ENCODE measurements around the gene ENOX1.

Gene ENOX1

GRCh38 chr13:43271152-43271551 lies 515.6 kb downstream of the ENOX1 start:
- H3K4me3 ChIP-seq (ENCODE audit: low read length), result no peak overlapping the region
- TF ChIP-seq ZNF274 (IDR thresholded peaks at IDR 0.05; ENCODE audit: low read depth, low read length), result no peak

- TF ChIP-seq ZNF274 (IDR thresholded peaks at IDR 0.05; ENCODE audit: low read depth, low read length), result no peak
- H3K4me3 ChIP-seq (ENCODE audit: low read length), result no peak overlapping the region
Observed at GRCh38 chr13:43270130-43270830, 516.5 kb downstream of the ENOX1 start.

GRCh38 chr13:43269037-43269481 lies 517.7 kb downstream of the ENOX1 start:
- no peak for TF ChIP-seq ZNF274 (IDR thresholded peaks at IDR 0.05; ENCODE audit: low read depth, low read length)
- H3K4me3 ChIP-seq (ENCODE audit: low read length), result no peak overlapping the region

GRCh38 chr13:43268632-43269031 lies 518.1 kb downstream of the ENOX1 start:
- TF ChIP-seq ZNF274 (IDR thresholded peaks at IDR 0.05; ENCODE audit: low read depth, low read length), result no peak
- H3K4me3 ChIP-seq (ENCODE audit: low read length), result no peak overlapping the region

- H3K4me3 ChIP-seq (ENCODE audit: low read length), result no peak overlapping the region
- no peak for TF ChIP-seq ZNF274 (IDR thresholded peaks at IDR 0.05; ENCODE audit: low read depth, low read length)
Observed at GRCh38 chr13:43267916-43268315, 518.9 kb downstream of the ENOX1 start.

GRCh38 chr13:43266936-43267615 lies 519.7 kb downstream of the ENOX1 start:
- TF ChIP-seq ZNF274 (IDR thresholded peaks at IDR 0.05; ENCODE audit: low read depth, low read length), result no peak
- no peak overlapping the region for H3K4me3 ChIP-seq (ENCODE audit: low read length)

- no peak overlapping the region for H3K4me3 ChIP-seq (ENCODE audit: low read length)
- TF ChIP-seq ZNF274 (IDR thresholded peaks at IDR 0.05; ENCODE audit: low read depth, low read length), result no peak
Observed at GRCh38 chr13:43265028-43265427, 521.7 kb downstream of the ENOX1 start.

- H3K4me3 ChIP-seq (ENCODE audit: low read length), result no peak overlapping the region
- TF ChIP-seq ZNF274 (IDR thresholded peaks at IDR 0.05; ENCODE audit: low read depth, low read length), result no peak
Observed at GRCh38 chr13:43264458-43264857, 522.3 kb downstream of the ENOX1 start.

GRCh38 chr13:43263047-43263446 lies 523.7 kb downstream of the ENOX1 start:
- H3K4me3 ChIP-seq (ENCODE audit: low read length), result no peak overlapping the region
- no peak for TF ChIP-seq ZNF274 (IDR thresholded peaks at IDR 0.05; ENCODE audit: low read depth, low read length)

GRCh38 chr13:43260999-43261398 lies 525.8 kb downstream of the ENOX1 start:
- TF ChIP-seq ZNF274 (IDR thresholded peaks at IDR 0.05; ENCODE audit: low read depth, low read length), result no peak
- H3K4me3 ChIP-seq (ENCODE audit: low read length), result no peak overlapping the region

- H3K4me3 ChIP-seq (ENCODE audit: low read length), result no peak overlapping the region
- TF ChIP-seq ZNF274 (IDR thresholded peaks at IDR 0.05; ENCODE audit: low read depth, low read length), result no peak
Observed at GRCh38 chr13:43258771-43259170, 528.0 kb downstream of the ENOX1 start.

GRCh38 chr13:43257765-43258164 lies 529.0 kb downstream of the ENOX1 start:
- no peak for TF ChIP-seq ZNF274 (IDR thresholded peaks at IDR 0.05; ENCODE audit: low read depth, low read length)
- no peak overlapping the region for H3K4me3 ChIP-seq (ENCODE audit: low read length)

- no peak overlapping the region for H3K4me3 ChIP-seq (ENCODE audit: low read length)
- no peak for TF ChIP-seq ZNF274 (IDR thresholded peaks at IDR 0.05; ENCODE audit: low read depth, low read length)
Observed at GRCh38 chr13:43251961-43252360, 534.8 kb downstream of the ENOX1 start.

- H3K4me3 ChIP-seq (ENCODE audit: low read length), result no peak overlapping the region
- TF ChIP-seq ZNF274 (IDR thresholded peaks at IDR 0.05; ENCODE audit: low read depth, low read length), result no peak
Observed at GRCh38 chr13:43246382-43246781, 540.4 kb downstream of the ENOX1 start.

GRCh38 chr13:43245374-43245964 lies 541.3 kb downstream of the ENOX1 start:
- no peak for TF ChIP-seq ZNF274 (IDR thresholded peaks at IDR 0.05; ENCODE audit: low read depth, low read length)
- H3K4me3 ChIP-seq (ENCODE audit: low read length), result no peak overlapping the region
